AG04450 (cell line): ENCODE data around the gene CALU. TPM values are rescaled to one million over a fixed set of nuclear protein-coding genes. Genes with fewer than 3 reads are reported as not detected.
A peak's percentile ranks its signal among the peaks of the same experiment; 100 is the strongest.

Source experiments
- CTCF ChIA-PET: fragments of 300-600, 350-600 bp; formaldehyde crosslinking; extraction: SDS; loops from one replicate; lab custom pipeline; 2022; ENCODE audit warnings: antibody characterized with exemption, inconsistent platforms; lab: Charles Lee
- POLR2A ChIA-PET: fragments of 350-600 bp; formaldehyde crosslinking; extraction: SDS; loops from one replicate; lab custom pipeline; 2021; ENCODE audit warnings: antibody characterized with exemption, inconsistent platforms; lab: Yijun Ruan, JAX
- DNase-seq: peaks from one replicate; pipeline ENCODE4 v3.0.0-alpha.2; 2011; ENCODE audit warnings: low read depth, low spot score
- H3K27ac ChIP-seq: one replicate; pipeline ENCODE4 v1.5.1; 2012; ENCODE audit warnings: low read depth, low read length, control low read depth
- H3K27me3 ChIP-seq: one replicate; pipeline ENCODE4 v1.6.0; 2012; ENCODE audit warnings: low read length; ENCODE audit not compliant: control insufficient read depth, insufficient read depth
- H3K4me3 ChIP-seq: 2 replicates; pipeline ENCODE4 v1.5.1; 2011; ENCODE audit warnings: mild to moderate bottlenecking, low read depth, low read length, control low read depth
- H3K9me3 ChIP-seq: 2 replicates; pipeline ENCODE4 v1.5.1; 2012; ENCODE audit warnings: low read length; ENCODE audit not compliant: control insufficient read depth, insufficient read depth
- CTCF ChIP-seq: IDR thresholded peaks from 2 replicates; pipeline ENCODE4 v1.5.1; 2011; ENCODE audit warnings: low read depth, low read length, control low read depth, inconsistent platforms
- polyA plus RNA-seq: library from polyadenylated mRNA; depleted of rRNA; stranded (reverse); fragments of >200 nt; gene quantifications from 2 replicates; pipeline ENCODE4 v1.2.3, GENCODE V29; 2011

The CALU gene
- polyA plus RNA-seq, 1 experiment = 815 TPM

DNA sequence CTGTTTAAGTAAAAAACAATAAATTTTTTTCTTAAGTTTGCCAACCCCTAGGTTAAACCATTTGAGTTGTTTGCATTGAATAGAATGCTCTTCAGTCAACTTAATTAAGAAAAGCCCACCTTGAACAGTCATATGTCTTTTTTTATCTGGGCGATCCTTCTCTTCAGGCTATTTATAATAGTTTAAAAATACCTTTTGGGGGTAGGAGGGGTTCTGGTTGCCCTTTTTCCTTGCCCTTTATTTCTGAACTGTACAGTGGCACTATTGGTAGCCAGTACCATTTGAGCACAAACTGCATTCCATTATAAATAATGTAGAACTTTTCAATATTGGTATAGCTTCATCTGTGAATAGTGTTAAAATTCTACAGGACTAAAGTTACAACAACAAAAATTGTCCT lies 13.1 kb downstream of the CALU start:
- CTCF ChIA-PET = no interaction called here
- Histone ChIP-seq H3K9me3 (no peaks in the 10 kb centered on the region), H3K27me3 (no peaks in the 10 kb centered on the region), H3K27ac (no peak overlapping the region), H3K4me3 (no peak overlapping the region)
- no peak for DNase-seq
- TF ChIP-seq CTCF = no peak
- POLR2A ChIA-PET = interaction anchor here (0.7 to 6.5 kb wide), 2 partner anchors 13 to 110 kb away, joined by 3 to 42 read pairs; partner anchors contain the start of genes ATP6V1F and CALU

DNA sequence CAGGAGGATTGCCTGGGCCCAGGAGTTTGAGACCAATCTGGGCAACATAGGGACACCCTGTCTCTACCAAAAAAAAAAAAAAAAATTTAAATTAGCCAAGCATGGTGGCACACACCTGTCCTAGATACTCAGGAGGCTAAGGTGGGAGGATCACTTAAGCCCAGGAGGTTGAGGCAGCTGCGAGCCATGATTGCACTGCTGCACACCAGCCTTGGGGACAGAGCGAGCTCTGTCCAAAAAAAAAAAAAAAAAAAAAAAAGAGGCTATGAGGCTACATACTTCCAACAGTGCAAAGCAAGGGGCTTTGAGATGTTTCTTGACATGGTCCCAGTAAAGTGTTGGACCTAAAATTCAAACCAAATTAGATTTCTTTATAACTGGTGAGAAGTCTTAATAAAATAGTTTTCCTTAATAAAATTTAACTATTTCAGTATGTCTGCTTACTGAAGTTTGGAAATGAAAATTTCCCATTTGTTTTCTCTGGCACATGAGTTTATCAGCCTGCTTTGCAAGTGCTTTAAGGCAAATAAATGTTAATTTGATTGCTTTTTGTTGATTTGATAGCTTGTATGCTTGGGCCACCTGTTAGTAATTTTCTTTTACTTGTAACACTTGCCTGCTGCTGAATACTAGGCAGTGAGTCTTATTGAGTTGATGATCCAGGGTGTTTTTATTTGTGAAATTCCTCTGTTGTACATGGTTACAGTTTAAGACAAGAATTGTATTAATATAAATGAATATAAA lies 16.1 kb downstream of the CALU start:
- POLR2A ChIA-PET = interaction anchor here (0.7 to 6.5 kb wide), 4 partner anchors 12 to 188 kb away, joined by 3 to 42 read pairs (median 4); partner anchors contain the start of gene CALU
- Histone ChIP-seq H3K9me3 (no peaks in the 10 kb centered on the region), H3K27ac (peak overlapping the region; percentile 75), H3K27me3 (no peaks in the 10 kb centered on the region), H3K4me3 (no peak overlapping the region)
- no peak for TF ChIP-seq CTCF
- CTCF ChIA-PET = interaction anchor here (0.6 to 1.1 kb wide), 2 partner anchors 15 to 217 kb away, joined by 4 to 6 read pairs; no protein-coding TSS in a partner anchor
- DNase-seq = no peak

GRCh38 chr7:128755819-128756476 lies 16.8 kb downstream of the CALU start:
- TF ChIP-seq CTCF = no peak
- H3K9me3 ChIP-seq = no peaks in the 10 kb centered on the region
- ChIA-PET CTCF (no interaction called here), POLR2A (interaction anchor here (1.1 to 6.5 kb wide), 4 partner anchors 8 to 77 kb away, joined by 3 to 42 read pairs (median 4); partner anchors contain the start of gene CALU)
- DNase-seq = peak; percentile 86
- no peak overlapping the region for H3K4me3 ChIP-seq
- peak overlapping the region; percentile 75 for H3K27ac ChIP-seq
- no peaks in the 10 kb centered on the region for H3K27me3 ChIP-seq

DNA sequence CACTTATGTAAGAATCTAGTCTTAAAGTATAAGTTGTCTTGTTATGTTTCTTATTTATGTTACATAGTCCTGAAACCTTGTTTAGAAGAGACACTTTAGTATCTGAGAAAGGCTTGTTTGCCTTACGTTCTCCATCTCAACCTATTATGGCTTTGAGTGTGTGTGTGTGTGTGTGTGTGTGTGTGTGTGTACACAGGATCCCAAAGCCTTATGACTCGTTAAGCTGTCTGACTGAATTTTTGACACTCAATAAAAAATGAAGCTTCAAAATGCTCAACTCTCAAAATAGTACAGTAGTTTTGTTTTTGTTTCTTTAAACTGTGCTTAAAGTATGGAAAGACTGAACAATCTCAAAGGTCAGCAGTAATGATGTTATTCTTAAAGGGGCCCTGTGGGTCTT lies 18.0 kb downstream of the CALU start:
- Histone ChIP-seq H3K27ac (no peak overlapping the region), H3K27me3 (no peaks in the 10 kb centered on the region), H3K9me3 (no peaks in the 10 kb centered on the region), H3K4me3 (no peak overlapping the region)
- no peak for DNase-seq
- TF ChIP-seq CTCF = no peak
- CTCF ChIA-PET = no interaction called here
- POLR2A ChIA-PET = interaction anchor here (0.5 to 6.5 kb wide), 3 partner anchors 18 to 527 kb away, joined by 3 to 42 read pairs (median 7); partner anchors contain the start of gene CALU
